ENCODE measurements around the gene PRKCE. TPM values are rescaled to one million over a fixed set of nuclear protein-coding genes. Genes with fewer than 3 reads are reported as not detected.
A peak's percentile ranks its signal among the peaks of the same experiment; 100 is the strongest.

PRKCE gene
- total RNA-seq, 1 donor from 2014 or later, result 18.4 TPM

DNA sequence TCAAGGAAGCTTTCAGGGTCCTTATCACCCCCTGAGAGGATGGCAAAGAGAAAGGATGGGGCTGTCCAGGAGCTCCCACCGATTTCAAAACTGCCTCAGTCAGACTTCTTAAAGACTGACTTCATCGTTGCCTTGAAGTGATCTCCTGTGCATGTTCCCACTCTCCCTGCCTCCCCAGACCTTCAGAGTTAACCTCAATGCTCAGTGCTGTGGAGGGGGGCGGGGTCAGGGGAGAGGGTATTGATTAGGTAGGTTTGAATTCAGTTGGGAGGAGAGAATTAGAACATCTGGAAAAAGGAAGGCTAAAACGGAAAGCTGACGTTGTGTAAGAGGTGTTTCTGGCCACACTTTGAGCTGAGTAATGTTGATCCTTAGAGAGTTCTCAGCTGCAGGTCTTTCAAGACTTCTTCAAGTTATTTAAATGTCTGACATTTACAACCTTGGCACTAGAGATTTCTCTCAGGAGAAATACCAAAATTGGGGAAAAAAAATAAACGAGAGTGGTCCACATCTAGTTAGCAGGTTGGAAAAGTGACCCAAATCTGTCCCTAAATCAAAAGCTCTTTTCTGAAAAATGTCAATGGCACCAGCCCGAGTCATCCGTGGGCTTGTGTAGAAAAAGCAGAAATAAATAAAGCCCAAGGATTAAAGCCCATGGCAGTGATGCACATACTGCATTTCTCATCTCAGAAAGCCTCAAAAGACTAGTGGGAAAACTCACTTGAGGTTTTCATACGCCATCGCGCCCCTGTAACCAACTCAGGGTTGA lies 511.0 kb downstream of the PRKCE start:
- Mint-ChIP-seq H3K4me1 (peaks cover 42% of the 10 kb centered on the region), H3K4me3 (no peak overlapping the region), H3K27ac (no peak overlapping the region), H3K27me3 (ENCODE audit: low read depth) (no peaks in the 10 kb centered on the region), H3K9me3 (no peaks in the 10 kb centered on the region), H3K36me3 (no peaks in the 10 kb centered on the region)
- TF ChIP-seq, protein P1, sequence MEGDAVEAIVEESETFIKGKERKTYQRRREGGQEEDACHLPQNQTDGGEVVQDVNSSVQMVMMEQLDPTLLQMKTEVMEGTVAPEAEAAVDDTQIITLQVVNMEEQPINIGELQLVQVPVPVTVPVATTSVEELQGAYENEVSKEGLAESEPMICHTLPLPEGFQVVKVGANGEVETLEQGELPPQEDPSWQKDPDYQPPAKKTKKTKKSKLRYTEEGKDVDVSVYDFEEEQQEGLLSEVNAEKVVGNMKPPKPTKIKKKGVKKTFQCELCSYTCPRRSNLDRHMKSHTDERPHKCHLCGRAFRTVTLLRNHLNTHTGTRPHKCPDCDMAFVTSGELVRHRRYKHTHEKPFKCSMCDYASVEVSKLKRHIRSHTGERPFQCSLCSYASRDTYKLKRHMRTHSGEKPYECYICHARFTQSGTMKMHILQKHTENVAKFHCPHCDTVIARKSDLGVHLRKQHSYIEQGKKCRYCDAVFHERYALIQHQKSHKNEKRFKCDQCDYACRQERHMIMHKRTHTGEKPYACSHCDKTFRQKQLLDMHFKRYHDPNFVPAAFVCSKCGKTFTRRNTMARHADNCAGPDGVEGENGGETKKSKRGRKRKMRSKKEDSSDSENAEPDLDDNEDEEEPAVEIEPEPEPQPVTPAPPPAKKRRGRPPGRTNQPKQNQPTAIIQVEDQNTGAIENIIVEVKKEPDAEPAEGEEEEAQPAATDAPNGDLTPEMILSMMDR (IDR thresholded peaks at IDR 0.05; ENCODE audit: unreplicated experiment), result no peak
- DNase-seq (ENCODE audit: low spot score in 2 of 2, unreplicated experiment in 2 of 2), result no peak

DNA sequence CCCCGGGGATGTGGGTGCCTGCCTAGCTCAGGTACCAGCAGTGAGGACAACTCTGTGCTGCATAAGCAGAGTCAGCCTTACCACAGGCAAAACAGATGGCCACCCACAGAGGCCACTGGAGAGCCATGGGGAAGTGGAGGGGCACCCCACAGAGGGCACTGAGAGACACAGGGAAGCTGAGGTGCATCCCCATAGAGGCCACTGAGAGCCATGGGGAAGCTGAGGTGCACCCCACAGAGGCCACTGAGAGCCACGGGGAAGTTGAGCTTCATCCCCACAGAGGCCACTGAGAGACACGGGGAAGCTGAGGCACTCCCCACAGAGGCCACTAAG lies 511.6 kb downstream of the PRKCE start:
- no peaks in the 10 kb centered on the region for H3K36me3 Mint-ChIP-seq
- no peaks in the 10 kb centered on the region for H3K9me3 Mint-ChIP-seq
- H3K4me1 Mint-ChIP-seq, result peaks cover 36% of the 10 kb centered on the region
- H3K27me3 Mint-ChIP-seq (ENCODE audit: low read depth), result no peaks in the 10 kb centered on the region
- no peak overlapping the region for H3K27ac Mint-ChIP-seq
- TF ChIP-seq, protein P1 (IDR thresholded peaks at IDR 0.05; ENCODE audit: unreplicated experiment), result no peak
- no peak overlapping the region for H3K4me3 Mint-ChIP-seq
- no peak for DNase-seq (ENCODE audit: low spot score in 2 of 2, unreplicated experiment in 2 of 2)

DNA sequence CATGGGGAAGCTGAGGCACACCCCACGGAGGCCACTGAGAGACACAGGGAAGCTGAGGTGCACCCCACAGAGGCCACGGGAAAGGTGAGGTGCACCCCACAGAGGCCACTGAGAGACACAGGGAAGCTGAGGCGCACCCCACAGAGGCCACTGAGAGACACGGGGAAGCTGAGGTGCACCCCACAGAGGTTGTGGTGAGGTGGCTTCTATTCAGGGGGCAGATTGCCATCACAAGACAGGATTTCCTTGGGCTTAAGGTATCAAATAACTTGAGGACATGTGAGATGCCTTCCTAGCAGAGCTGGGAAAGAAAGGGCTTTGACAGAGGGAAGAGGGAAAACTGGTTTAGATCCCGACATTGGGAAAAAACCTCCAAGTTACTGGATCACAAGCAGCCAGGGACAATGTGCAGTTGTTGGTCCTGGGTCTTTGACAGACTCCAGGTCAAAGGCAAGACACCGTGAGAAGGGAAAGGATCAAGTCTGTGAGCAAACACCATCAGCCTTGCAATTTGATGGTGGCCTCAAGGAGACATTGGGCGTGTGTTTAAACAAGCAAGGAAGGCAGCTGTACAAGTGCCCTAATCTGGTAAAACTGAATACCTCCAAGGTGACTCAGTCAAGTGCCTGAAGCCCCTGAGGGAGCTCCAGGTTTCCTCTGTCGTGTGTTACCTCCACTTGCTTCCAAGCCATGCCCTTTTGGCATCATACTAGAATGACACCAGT lies 512.5 kb downstream of the PRKCE start:
- no peak overlapping the region for H3K4me3 Mint-ChIP-seq
- H3K27ac Mint-ChIP-seq, result no peak overlapping the region

DNA sequence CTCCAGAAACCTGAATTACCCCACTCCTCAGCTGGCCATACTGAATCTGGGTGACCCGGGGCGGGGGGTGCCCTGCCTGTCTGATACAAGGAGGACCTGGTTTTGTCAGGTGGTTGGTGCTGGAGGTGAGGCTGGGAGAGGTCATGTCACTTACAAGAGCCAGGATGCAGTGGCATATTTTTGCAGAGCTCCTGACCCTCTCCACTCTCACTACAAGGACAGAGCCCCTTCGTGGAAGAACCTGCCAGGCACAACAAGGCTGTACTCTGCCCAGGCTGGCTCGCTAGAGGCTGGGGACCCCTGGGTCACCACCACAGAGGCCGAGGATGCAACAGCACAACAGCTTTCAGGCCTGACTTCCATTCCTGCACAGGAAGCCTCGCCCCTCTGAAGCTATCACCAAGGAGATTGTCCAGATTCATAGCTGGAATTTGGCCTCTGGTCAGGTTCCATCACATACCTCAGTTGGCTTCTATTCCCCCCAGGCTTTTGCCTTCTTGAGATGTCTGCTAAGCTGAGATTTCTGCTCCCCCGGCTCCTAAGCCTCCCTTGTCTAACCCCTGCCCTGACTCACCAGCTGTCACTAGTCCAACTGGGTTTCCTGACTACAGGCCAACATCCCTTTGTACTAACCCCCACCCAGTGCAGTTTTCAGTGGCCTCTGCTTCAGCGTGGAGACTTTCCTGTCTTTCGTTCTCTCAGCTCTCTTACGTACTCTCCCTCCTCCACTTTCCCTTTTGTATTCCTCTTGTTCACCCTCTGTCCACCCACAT lies 513.2 kb downstream of the PRKCE start:
- H3K9me3 Mint-ChIP-seq, result no peaks in the 10 kb centered on the region
- no peaks in the 10 kb centered on the region for H3K36me3 Mint-ChIP-seq
- H3K27ac Mint-ChIP-seq, result peak overlapping the region; percentile 83
- no peak overlapping the region for H3K4me3 Mint-ChIP-seq
- H3K4me1 Mint-ChIP-seq, result peaks cover 44% of the 10 kb centered on the region
- DNase-seq (ENCODE audit: low spot score in 2 of 2, unreplicated experiment in 2 of 2), result no peak
- TF ChIP-seq, protein P1 (IDR thresholded peaks at IDR 0.05; ENCODE audit: unreplicated experiment), result no peak
- H3K27me3 Mint-ChIP-seq (ENCODE audit: low read depth), result no peaks in the 10 kb centered on the region

More for the DNA sequence above, 512.5 kb downstream of the PRKCE start:
- Mint-ChIP-seq H3K9me3 (no peaks in the 10 kb centered on the region), H3K36me3 (no peaks in the 10 kb centered on the region), H3K4me1 (peaks cover 37% of the 10 kb centered on the region), H3K27me3 (ENCODE audit: low read depth) (no peaks in the 10 kb centered on the region)
- TF ChIP-seq, protein P1 (IDR thresholded peaks at IDR 0.05; ENCODE audit: unreplicated experiment), result no peak
- no peak for DNase-seq (ENCODE audit: low spot score in 2 of 2, unreplicated experiment in 2 of 2)

DNA sequence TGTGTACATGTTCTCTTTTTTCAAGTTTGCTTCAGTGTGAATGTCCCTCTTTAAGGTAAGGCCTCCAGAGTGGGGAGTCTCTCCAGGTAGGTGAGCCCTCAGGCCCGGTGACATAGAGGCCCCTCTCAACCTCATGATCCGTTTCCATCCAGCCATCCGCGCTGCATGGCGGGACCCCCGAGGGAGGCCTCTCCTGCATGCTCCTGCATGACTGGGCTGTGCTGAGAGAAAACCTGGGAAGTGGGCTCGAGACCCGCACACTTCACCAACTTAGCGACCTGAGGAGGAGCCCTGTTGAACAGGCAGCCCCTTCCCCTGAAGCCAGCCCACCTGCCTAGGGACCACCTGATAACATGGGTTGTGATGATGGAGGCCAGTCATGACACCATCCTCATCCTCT lies 514.4 kb downstream of the PRKCE start:
- no peaks in the 10 kb centered on the region for H3K9me3 Mint-ChIP-seq
- TF ChIP-seq, protein P1 (IDR thresholded peaks at IDR 0.05; ENCODE audit: unreplicated experiment), result no peak
- no peaks in the 10 kb centered on the region for H3K36me3 Mint-ChIP-seq
- H3K4me3 Mint-ChIP-seq, result no peak overlapping the region
- peaks cover 48% of the 10 kb centered on the region for H3K4me1 Mint-ChIP-seq
- H3K27ac Mint-ChIP-seq, result no peak overlapping the region
- H3K27me3 Mint-ChIP-seq (ENCODE audit: low read depth), result no peaks in the 10 kb centered on the region
- no peak for DNase-seq (ENCODE audit: low spot score in 2 of 2, unreplicated experiment in 2 of 2)

All from mesothelial cell of epicardium (in vitro differentiated cells).